GM18870 (cell line): Measurements from ENCODE around the gene TSPAN32.
"Not testable (repeated sequence)": the region's sequence is repeated elsewhere in the genome, so short reads cannot be mapped to it uniquely, and the experiment has no call there.

Experiments used
- ATAC-seq: cut with Tn5 transposase; IDR thresholded peaks from one replicate; pipeline ENCODE4 v1.9.1; 2021; ENCODE audit warnings: moderate library complexity; ENCODE audit not compliant: unreplicated experiment

TSPAN32 gene

GRCh38 chr11:2362414-2362813, 60.6 kb downstream of the TSPAN32 start:
- no peak for ATAC-seq

- ATAC-seq: no peak
Measured at GRCh38 chr11:2363130-2363529, 61.3 kb downstream of the TSPAN32 start.

GRCh38 chr11:2363577-2364370, 62.0 kb downstream of the TSPAN32 start:
- no peak for ATAC-seq

GRCh38 chr11:2364386-2364785, 62.6 kb downstream of the TSPAN32 start:
- not testable (repeated sequence) for ATAC-seq

- ATAC-seq: no peak
Measured at GRCh38 chr11:2365571-2366210, 63.9 kb downstream of the TSPAN32 start.

- no peak for ATAC-seq
Measured at GRCh38 chr11:2366276-2366675, 64.5 kb downstream of the TSPAN32 start.

- no peak for ATAC-seq
Measured at GRCh38 chr11:2366733-2367132, 64.9 kb downstream of the TSPAN32 start.

GRCh38 chr11:2367266-2368160, 65.7 kb downstream of the TSPAN32 start:
- ATAC-seq: no peak
